NCI-H2196 (cell line): ENCODE results near the gene ZNF880.
"Not testable (repeated sequence)": the region's sequence is repeated elsewhere in the genome, so short reads cannot be mapped to it uniquely, and the experiment has no call there.

Source experiments
- DNase-seq: peaks from one replicate; lab custom pipeline; 2025; ENCODE audit not compliant: unreplicated experiment; lab: John Stamatoyannopoulos, UW

ZNF880 gene

GRCh38 chr19:52369559-52370340 lies at the start of gene ZNF880:
ZNF880 (plus strand) TSS chr19:52369923; CDS start chr19:52369966, 43 bp downstream.
- DNase-seq = peak; percentile 46

DNA sequence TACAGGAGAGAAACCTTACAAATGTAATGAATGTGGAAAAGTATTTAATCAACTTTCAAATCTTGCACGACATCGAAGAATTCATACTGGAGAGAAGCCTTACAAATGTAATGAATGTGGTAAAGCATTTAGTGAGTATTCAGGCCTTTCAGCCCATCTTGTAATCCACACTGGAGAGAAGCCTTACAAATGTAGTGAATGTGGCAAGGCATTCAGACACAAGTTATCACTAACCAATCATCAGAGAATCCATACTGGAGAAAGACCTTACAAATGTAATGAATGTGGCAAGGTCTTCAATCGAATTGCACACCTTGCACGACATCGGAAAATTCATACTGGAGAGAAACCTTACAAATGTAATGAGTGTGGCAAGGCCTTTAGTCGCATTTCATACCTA lies 47.3 kb upstream of the ZNF880 start:
- no peak for DNase-seq

DNA sequence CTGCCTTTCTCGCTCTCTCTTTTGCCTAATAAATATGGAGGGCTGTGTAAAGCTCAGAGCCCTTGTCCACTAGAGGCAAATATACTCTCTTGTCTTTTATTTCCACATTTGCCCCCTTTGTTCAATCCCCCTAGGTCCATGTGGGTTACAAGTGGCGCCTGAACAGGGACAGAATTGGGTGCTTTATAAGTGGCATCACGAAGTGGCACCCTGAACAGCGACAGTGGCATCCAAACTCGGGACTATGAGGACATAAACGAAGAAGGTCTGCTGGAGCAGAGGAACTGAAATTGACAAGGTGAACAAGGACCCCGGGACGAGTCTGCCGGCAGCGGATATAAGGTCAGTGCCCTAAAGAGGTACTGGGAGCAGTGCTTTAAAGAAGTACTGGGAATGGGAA lies 38.0 kb upstream of the ZNF880 start:
- DNase-seq = no peak

DNA sequence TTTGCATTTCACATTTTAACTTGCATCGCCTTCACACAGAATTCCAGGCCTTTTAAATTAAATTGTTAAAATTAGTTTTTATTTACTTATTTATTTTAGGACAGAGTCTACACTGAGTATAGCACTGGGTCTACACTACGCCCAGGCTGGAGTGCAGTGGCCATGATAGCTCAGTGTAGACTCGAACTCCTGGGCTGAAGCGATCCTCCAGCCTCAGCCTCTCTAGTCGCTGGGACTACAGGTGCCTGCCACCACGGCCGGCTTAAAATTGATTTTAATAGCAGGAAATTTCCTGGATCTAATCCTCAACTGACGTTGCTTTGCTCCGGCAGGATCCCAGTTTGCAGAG lies 34.0 kb upstream of the ZNF880 start:
- no peak for DNase-seq

DNA sequence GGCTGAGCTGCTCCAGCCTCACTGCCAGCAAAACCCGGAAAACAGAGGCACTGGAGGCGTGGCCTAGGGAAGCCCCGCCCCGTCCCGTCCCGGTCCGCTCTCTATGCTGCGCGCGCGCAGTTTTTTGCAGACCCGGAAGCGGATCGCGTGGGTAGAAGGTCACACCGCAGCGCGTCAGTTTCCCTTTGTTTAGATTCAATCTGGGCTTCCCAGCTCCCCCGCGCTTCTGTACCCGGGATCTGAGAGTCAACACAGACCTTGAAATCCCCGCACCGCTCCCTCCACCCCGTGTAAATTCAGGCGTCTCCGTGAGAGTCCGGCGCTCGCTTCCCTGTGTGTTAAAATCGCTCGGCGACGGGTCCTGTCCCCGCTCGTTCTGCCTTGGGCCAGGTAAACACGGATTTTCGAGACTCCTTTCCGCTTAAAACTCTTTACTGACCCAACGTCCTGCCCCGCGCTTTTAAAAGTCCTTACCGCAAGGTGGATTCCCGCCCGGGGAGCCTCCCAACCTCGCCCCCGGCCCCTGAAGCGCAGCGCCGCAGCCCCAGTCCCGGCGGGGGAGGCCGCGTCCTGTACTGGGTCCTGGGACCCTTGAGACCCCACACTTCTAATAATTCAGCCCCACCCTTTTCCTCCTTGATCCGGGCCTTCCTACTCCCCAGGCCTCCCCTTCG lies 33.5 kb upstream of the ZNF880 start, which contains the start of gene ZNF610:
Gene ZNF610, plus strand, starts transcription at position 127 of the 674 bp plus-strand sequence. CDS start 12,930 bp downstream, outside the sequence.
- DNase-seq = peak; percentile 81

DNA sequence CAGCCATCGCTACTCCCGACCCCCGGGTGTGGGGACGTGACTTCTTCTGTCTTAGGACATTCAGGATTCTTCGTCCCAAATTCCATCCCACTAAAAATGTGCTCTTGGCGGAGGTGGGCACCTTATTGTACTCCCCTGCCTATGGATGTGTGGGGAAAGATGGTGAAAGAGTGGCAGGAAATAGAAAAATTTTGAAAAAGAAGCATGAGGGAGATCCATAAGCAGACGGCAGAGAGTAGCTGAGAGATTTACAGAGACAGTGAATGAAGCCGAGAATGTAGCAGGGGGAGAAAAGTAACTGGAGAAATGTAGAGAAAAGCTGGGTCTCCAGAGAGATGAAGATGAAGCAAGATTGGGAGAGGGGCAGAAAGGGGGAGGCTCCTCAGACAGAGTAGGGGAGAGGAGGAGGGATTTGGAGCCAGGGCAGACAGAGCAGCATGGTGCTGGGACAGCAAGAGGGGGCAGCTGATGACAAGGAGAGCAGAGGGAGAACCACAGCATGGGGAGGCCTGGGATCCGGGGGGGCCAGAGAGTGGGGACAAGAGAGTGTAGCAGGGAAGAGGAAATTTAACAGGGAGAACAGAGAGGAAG lies 32.8 kb upstream of the ZNF880 start:
- no peak for DNase-seq

GRCh38 chr19:52339022-52339421 lies 30.7 kb upstream of the ZNF880 start:
- DNase-seq = not testable (repeated sequence)

DNA sequence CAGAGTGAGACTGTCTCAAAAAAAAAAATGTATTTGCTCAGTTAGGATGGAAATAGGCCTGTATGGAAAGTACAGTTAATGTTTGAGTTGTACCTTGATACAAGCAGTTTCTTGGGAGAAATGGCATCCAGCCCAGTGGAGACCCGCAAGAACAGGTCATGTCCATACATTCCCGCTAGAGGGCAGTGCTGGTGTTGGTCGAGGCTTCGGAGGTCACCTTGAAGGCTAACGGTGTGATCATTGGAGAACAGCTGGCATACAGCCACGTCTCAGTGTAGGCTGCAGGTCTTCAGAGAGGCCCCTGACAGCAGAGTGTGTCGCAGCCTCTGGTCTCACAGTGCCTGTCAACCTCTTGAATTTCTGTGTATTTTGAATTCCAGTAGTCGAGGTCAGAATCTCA lies 26.2 kb upstream of the ZNF880 start:
- DNase-seq = peak; percentile 36

- DNase-seq = no peak
These were observed 24.6 kb upstream of the ZNF880 start for GRCh38 chr19:52345162-52345561.

- DNase-seq = no peak
These were observed 18.2 kb upstream of the ZNF880 start for GRCh38 chr19:52351512-52351911.

DNA sequence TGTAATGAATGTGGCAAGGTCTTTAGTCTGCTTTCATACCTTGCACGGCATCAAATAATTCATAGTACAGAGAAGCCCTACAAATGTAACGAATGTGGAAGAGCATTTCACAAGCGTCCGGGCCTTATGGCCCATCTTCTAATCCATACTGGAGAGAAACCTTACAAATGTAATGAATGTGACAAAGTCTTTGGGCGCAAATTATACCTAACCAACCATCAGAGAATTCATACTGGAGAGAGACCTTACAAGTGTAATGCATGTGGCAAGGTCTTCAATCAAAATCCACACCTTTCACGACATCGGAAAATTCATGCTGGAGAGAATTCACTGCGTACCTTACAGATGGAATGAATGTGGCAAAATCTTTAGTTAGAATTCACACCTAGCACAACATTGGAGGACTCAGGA lies 3.3 kb upstream of the ZNF880 start:
- no peak for DNase-seq

DNA sequence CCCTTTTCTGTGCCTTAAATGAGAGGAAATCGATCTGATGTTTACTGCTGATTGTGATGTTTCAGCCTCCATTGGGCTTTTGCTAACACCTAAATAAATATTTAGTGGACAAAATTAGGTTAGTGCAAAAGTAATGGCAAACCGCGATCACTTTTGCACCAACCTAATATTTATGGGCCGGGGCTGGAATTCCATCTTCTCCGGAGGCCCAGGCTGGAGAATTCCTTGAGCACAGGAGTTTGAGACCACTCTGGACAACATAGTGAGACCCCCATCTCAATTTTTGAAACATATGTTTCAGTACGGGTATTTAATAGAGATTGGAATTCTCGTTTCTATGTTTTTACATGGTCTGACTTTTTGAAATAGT lies 603 bp downstream of the ZNF880 start:
- no peak for DNase-seq

GRCh38 chr19:52391135-52391534 lies 21.4 kb downstream of the ZNF880 start:
- no peak for DNase-seq

DNA sequence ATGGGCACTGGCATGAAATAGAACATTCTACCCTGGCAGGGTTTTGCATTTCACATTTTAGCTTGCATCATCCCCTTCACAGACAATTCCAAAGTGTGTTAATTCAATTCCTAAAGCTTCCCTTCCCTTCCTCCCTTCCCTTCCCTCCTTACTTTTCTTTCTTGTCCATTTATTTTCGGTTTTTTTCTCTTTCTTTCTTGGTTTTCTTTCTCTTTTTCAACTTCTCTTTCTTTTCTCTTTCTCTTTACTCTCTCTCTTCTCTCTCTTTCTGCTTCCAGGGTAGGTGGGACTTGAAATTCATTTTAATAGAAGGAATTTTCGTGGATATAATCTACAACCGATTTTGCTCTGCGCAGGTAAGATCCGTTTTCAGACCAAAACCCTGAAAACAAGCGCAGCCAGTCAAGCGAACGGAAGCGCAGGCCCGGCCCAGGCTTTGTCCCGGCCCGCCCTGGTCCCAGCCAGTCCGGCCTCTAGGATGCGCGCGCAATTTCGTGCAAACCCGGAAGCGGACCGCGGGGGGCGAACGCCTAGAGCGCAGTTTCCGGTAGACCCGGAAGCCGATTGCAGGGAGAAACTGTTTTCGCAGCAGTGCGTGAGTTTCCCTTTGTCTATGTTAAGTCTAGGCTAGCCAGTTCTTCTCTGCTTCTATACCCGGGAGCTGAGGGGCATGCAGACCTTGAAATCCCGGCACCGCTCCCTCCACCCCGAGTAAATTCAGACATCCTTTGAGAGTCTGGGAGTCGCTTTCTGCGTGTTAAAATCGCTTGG lies 27.8 kb downstream of the ZNF880 start, which contains the start of gene ZNF528:
Gene ZNF528, plus strand, starts transcription at position 540 of the 771 bp plus-strand sequence. CDS start 4,165 bp downstream, outside the sequence.
- DNase-seq = peak; percentile 90

DNA sequence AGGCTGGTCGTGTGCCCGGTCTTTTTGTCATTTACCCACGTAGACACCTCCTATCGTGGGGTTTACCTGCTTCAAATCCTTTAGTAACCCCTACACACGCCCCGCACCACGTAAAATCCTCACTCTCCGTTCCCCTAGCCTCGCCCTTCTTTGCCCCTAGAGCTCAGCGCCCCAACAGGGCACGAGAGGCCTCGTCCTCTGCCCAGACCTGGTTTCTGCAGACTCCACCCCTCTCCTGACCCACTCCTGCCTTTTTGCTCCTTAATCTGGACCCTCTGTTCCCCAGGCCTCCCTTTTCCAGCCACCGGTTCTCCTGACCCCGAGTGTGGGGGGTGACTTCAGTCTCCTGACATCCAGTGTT lies 28.3 kb downstream of the ZNF880 start:
- DNase-seq = peak; percentile 7

- no peak for DNase-seq
These were observed 40.6 kb downstream of the ZNF880 start for GRCh38 chr19:52410276-52410675.

DNA sequence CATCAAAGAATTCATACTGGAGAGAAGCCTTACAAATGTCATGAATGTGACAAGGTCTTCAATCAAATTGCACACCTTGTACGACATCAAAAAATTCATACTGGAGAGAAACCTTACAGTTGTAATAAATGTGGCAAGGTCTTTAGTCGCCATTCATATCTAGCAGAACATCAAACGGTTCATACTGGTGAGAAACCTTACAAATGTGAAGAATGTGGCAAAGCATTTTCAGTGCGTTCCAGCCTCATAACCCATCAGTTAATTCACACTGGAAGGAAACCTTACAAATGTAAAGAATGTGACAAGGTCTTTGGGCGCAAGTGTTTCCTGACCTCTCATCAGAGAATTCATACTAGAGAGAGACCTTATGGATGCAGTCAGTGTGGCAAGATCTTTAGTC lies 46.0 kb downstream of the ZNF880 start:
- no peak for DNase-seq

DNA sequence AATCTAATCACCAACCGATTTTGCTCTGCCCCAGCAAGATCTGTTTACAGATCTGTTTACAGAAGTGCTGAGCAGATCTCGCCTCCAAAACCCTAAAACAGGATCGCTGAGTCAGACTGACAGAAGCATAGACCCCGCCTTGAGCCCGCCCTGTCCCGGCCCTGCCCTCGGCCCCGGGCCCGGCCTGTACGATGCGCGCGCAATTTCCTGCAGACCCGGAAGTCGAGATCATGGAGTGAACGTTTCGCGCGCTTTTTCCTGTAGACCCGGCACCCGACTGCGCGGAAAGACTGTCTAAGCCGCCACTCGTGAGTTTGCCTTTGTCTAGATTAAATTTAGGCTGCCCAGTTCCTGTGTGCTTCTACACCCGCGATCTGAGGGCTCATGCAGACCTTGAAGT lies 59.2 kb downstream of the ZNF880 start, which contains the start of gene ZNF534:
Gene ZNF534, plus strand, starts transcription at position 212 of the 400 bp plus-strand sequence. CDS start 2,327 bp downstream, outside the sequence.
- DNase-seq = no peak
